GM23338 (cell line): ENCODE data around the gene BNC2. TPM values are rescaled to one million over a fixed set of nuclear protein-coding genes. Genes with fewer than 3 reads are reported as not detected.

Source experiments
- ATAC-seq: fragments of 200-7000 bp; cut with Tn5 transposase; 3 replicates; pipeline ENCODE4 v1.9.1; 2020
- DNase-seq: peaks from one replicate; pipeline ENCODE4 v3.0.0-alpha.2; 2015; ENCODE audit warnings: low spot score
- H2AFZ ChIP-seq: fragments of 200-600 bp; sonication (generic); 2 replicates; pipeline ENCODE4 v1.8.0; 2016; ENCODE audit warnings: antibody characterized with exemption, mild to moderate bottlenecking, moderate library complexity
- H3F3A ChIP-seq: fragments of 200-600 bp; sonication (generic); replicated peaks from 2 replicates; pipeline ENCODE4 v1.8.0; 2017; ENCODE audit warnings: antibody characterized with exemption, mixed run types, low read depth
- H3K27ac ChIP-seq: fragments of 200-600 bp; sonication (generic); 2 replicates; pipeline ENCODE4 v1.6.1; 2016; ENCODE audit warnings: low read depth
- H3K27me3 ChIP-seq: fragments of 200-600 bp; sonication (generic); 2 replicates; pipeline ENCODE4 v1.8.0; 2016; ENCODE audit warnings: mild to moderate bottlenecking, mixed run types, moderate library complexity; ENCODE audit not compliant: insufficient read depth
- H3K36me3 ChIP-seq: fragments of 200-600 bp; sonication (generic); 2 replicates; pipeline ENCODE4 v1.8.0; 2016; ENCODE audit warnings: mild to moderate bottlenecking; ENCODE audit not compliant: insufficient read depth
- H3K4me1 ChIP-seq: fragments of 200-600 bp; sonication (generic); 2 replicates; pipeline ENCODE4 v1.8.0; 2016; ENCODE audit warnings: mild to moderate bottlenecking, moderate library complexity; ENCODE audit not compliant: insufficient read depth
- H3K4me2 ChIP-seq: fragments of 200-600 bp; sonication (generic); 2 replicates; pipeline ENCODE4 v1.7.1; 2017; ENCODE audit warnings: mixed run types
- H3K4me3 ChIP-seq: fragments of 200-600 bp; sonication (generic); 2 replicates; pipeline ENCODE4 v1.6.1; 2016; ENCODE audit warnings: mixed run types
- H3K79me2 ChIP-seq: fragments of 200-600 bp; sonication (generic); replicated peaks from 2 replicates; pipeline ENCODE4 v1.8.0; 2017; ENCODE audit warnings: mild to moderate bottlenecking; ENCODE audit not compliant: insufficient read depth
- H3K9me2 ChIP-seq: fragments of 200-600 bp; sonication (generic); 2 replicates; pipeline ENCODE4 v1.8.0; 2017; ENCODE audit not compliant: insufficient read depth
- H4K20me1 ChIP-seq: fragments of 200-600 bp; sonication (generic); replicated peaks from 2 replicates; pipeline ENCODE4 v1.8.0; 2017; ENCODE audit warnings: mild to moderate bottlenecking; ENCODE audit not compliant: insufficient read depth
- H3K27ac Mint-ChIP-seq: 2 replicates; pipeline ENCODE4 v1.8.0; 2020; ENCODE audit warnings: inconsistent platforms, mild to moderate bottlenecking, moderate library complexity, mixed read lengths
- H3K27me3 Mint-ChIP-seq: 3 replicates; pipeline ENCODE4 v1.8.0; 2022; ENCODE audit warnings: low read depth, mild to moderate bottlenecking, moderate library complexity, mixed read lengths, inconsistent platforms; ENCODE audit not compliant: insufficient read depth, poor library complexity
- H3K36me3 Mint-ChIP-seq: 3 replicates; pipeline ENCODE4 v1.8.0; 2021; ENCODE audit warnings: low read depth, mild to moderate bottlenecking, inconsistent platforms, moderate library complexity, mixed read lengths
- H3K4me1 Mint-ChIP-seq: 3 replicates; pipeline ENCODE4 v1.8.0; 2020; ENCODE audit warnings: mild to moderate bottlenecking, inconsistent platforms, mixed read lengths
- H3K4me3 Mint-ChIP-seq: 3 replicates; pipeline ENCODE4 v1.8.0; 2021; ENCODE audit warnings: moderate library complexity, mild to moderate bottlenecking, inconsistent platforms, mixed read lengths
- H3K9me3 Mint-ChIP-seq: 3 replicates; pipeline ENCODE4 v1.8.0; 2020; ENCODE audit warnings: moderate library complexity, mild to moderate bottlenecking, inconsistent platforms, mixed read lengths
- ETS1 ChIP-seq: IDR thresholded peaks from 2 replicates; pipeline ENCODE4 v1.6.1; 2016; ENCODE audit warnings: antibody characterized with exemption
- EZH2phosphoT487 ChIP-seq: fragments of 200-600 bp; sonication (generic); IDR thresholded peaks from one replicate; pipeline ENCODE4 v1.8.1; 2018; ENCODE audit warnings: antibody characterized with exemption; ENCODE audit not compliant: unreplicated experiment
- POLR2AphosphoS5 ChIP-seq: IDR thresholded peaks from 2 replicates; pipeline ENCODE4 v1.6.1; 2016; ENCODE audit warnings: antibody characterized with exemption, low read depth
- ZNF462 ChIP-seq: fragments of 250-450 bp; sonication (Bioruptor Pico); IDR thresholded peaks from 2 replicates; pipeline ENCODE4 v1.5.0; 2020; ENCODE audit warnings: mild to moderate bottlenecking, moderate library complexity
- polyA plus RNA-seq: library from polyadenylated mRNA; unstranded; fragments of >200 nt; fragmentation: Nextera tagmentation; extraction: Ambion mirVana; gene quantifications from 2 replicates; pipeline ENCODE4 v1.2.1, GENCODE V29; 2016
- total RNA-seq: library from RNA; depleted of rRNA; stranded (reverse); fragments of >200 nt; shearing (Covaris generic); gene quantifications from 2 replicates; pipeline ENCODE4 v1.2.3, GENCODE V29; 2014

Gene BNC2
- total and polyA plus RNA-seq, 2 experiments from 2014 or later = 12.7 to 13.2 TPM

GRCh38 chr9:16579872-16580432 lies 290.5 kb downstream of the BNC2 start (continued):
- TF ChIP-seq ZNF462 (CRISPR knock-in tag) = no peak
- no peak for TF ChIP-seq EZH2phosphoT487

- Histone ChIP-seq H3K4me2 (no peak overlapping the region), H3K27me3 (no peaks in the 10 kb centered on the region), H4K20me1 (no peaks in the 10 kb centered on the region), H3K36me3 (no peaks in the 10 kb centered on the region), H3K9me2 (no peaks in the 10 kb centered on the region), H3F3A (no peaks in the 10 kb centered on the region), H3K79me2 (no peaks in the 10 kb centered on the region), H2AFZ (no peak overlapping the region), H3K4me1 (peaks cover 32% of the 10 kb centered on the region), H3K4me3 (no peak overlapping the region), H3K27ac (no peak overlapping the region)
- Mint-ChIP-seq H3K4me3 (no peak overlapping the region), H3K9me3 (no peaks in the 10 kb centered on the region), H3K36me3 (no peaks in the 10 kb centered on the region), H3K4me1 (peaks cover 48% of the 10 kb centered on the region), H3K27me3 (peaks cover 2% of the 10 kb centered on the region), H3K27ac (no peak overlapping the region)
- DNase-seq = no peak
- no peak for ATAC-seq
- TF ChIP-seq ETS1 (no peak), POLR2AphosphoS5 (no peak)
Measured at GRCh38 chr9:16575986-16576245, 294.6 kb downstream of the BNC2 start.
